HG02571 (cell line): Measurements from ENCODE around the gene COL24A1.

ENCODE experiments used
- ATAC-seq: cut with Tn5 transposase; IDR thresholded peaks from one replicate; pipeline ENCODE4 v1.9.1; 2021; ENCODE audit warnings: mild to moderate bottlenecking, moderate library complexity; ENCODE audit not compliant: unreplicated experiment

COL24A1 gene

GRCh38 chr1:85707267-85707989 is 449.1 kb downstream of the COL24A1 start:
- no peak for ATAC-seq

GRCh38 chr1:85705940-85706339 is 450.6 kb downstream of the COL24A1 start:
- no peak for ATAC-seq

- no peak for ATAC-seq
These were observed 456.1 kb downstream of the COL24A1 start for GRCh38 chr1:85700422-85700821.

GRCh38 chr1:85697895-85698294 is 458.7 kb downstream of the COL24A1 start:
- no peak for ATAC-seq

- ATAC-seq = no peak
These were observed 463.8 kb downstream of the COL24A1 start for GRCh38 chr1:85692730-85693314.

GRCh38 chr1:85689775-85690404 is 466.7 kb downstream of the COL24A1 start:
- no peak for ATAC-seq

- no peak for ATAC-seq
These were observed 473.1 kb downstream of the COL24A1 start for GRCh38 chr1:85683292-85684025.

- no peak for ATAC-seq
These were observed 475.5 kb downstream of the COL24A1 start for GRCh38 chr1:85681087-85681486.
